ENCODE data around the gene GPR142.

DNA sequence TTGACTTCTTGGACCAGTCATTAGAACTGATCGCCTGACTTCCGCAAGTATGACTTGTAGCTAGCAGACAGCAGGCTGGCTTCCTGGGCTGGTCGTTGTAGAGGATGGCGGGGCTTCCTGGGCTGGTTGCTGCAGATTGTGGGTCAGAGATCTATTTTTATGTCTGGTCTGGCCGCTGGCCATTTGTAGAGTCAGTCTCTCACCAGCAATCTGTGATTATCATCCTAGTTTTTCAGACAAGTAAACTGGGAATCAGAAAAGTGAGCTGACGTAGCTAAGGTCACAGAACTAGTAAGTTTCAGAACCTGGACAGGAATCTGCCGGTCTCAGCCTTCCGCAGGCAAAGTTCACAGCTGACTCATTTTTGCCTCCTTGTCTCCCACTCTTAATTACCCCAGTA is 19.1 kb downstream of the GPR142 start:
- TF ChIP-seq, protein P1, sequence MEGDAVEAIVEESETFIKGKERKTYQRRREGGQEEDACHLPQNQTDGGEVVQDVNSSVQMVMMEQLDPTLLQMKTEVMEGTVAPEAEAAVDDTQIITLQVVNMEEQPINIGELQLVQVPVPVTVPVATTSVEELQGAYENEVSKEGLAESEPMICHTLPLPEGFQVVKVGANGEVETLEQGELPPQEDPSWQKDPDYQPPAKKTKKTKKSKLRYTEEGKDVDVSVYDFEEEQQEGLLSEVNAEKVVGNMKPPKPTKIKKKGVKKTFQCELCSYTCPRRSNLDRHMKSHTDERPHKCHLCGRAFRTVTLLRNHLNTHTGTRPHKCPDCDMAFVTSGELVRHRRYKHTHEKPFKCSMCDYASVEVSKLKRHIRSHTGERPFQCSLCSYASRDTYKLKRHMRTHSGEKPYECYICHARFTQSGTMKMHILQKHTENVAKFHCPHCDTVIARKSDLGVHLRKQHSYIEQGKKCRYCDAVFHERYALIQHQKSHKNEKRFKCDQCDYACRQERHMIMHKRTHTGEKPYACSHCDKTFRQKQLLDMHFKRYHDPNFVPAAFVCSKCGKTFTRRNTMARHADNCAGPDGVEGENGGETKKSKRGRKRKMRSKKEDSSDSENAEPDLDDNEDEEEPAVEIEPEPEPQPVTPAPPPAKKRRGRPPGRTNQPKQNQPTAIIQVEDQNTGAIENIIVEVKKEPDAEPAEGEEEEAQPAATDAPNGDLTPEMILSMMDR (optimal IDR thresholded peaks at IDR 0.05 in 1 of 3, IDR thresholded peaks at IDR 0.05 in 1 of 3, conservative IDR thresholded peaks at IDR 0.05 in 1 of 3; ENCODE audit: extremely low read depth in 1 of 3, insufficient read depth in 2 of 3, low read length in 3 of 3), result no peak
- TF ChIP-seq EZH2 (IDR thresholded peaks at IDR 0.05; ENCODE audit: low read length), result no peak

Measured in keratinocyte (primary cell).